NCI-H69 (cell line): ENCODE results near the gene RNASE7.
"Not testable (repeated sequence)": the region's sequence is repeated elsewhere in the genome, so short reads cannot be mapped to it uniquely, and the experiment has no call there.

ENCODE experiments used
- DNase-seq: peaks from one replicate; lab custom pipeline; 2025; lab: John Stamatoyannopoulos, UW

The RNASE7 gene

GRCh38 chr14:21041676-21042433, at the start of gene RNASE7:
RNASE7 (plus strand) TSS chr14:21042362; CDS start chr14:21042993, 631 bp downstream.
- DNase-seq = no peak

DNA sequence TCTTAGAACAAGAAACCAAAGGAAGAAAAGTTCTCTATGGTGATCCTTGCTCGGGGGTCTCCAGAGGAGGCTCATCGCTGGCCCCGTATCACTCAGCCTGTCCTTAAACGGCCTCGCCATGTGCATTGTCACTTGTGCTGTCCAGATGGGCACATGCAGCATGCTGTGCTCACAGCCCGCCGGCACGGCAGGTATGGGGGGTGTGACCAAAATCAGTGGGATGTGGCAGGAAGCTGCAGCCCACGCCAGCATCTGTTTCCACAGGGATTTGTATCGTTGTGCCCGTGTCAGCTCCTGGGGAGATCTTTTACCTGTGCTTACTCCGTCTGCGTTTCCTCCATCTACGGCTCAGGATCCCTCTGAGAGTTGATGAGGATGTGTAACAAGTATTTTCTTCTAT, 45.6 kb upstream of the RNASE7 start:
- no peak for DNase-seq

DNA sequence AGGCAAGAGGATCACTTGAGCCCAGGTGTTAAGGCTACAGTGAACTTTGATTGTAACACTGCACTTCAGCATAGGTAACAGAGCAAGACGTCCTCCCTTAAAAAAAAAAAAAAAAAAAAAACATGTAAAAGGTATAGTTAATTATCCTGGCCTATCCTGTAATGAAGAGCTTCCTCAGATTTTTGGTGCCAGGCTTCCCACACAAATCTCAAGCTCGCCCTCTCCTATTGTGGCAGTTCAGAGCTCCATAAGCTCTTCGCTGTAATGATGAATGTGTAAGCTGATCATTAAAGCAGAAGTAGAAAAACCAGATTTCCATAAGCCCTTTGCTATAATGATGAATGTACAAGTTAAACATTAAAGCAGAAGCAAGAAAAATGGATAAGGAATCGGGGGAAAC, 45.0 kb upstream of the RNASE7 start:
- no peak for DNase-seq

DNA sequence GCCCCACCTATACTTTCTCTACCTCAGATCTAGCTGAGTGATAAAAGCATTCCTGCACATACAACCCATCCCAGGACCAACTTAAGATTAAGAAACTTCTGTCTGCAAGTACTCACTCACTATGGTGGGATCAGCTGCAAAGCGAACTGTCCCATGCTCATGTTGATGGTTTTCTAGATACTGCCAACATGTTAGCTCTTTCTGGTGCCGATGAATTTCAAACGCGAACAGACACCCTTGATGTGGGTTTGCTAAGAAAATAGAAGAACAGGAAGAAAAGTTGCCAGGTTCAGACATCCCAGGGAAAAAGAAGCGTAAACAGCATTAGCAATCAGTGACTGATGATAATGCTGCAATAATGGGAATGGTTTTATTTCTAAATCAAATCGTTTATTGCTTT, 44.6 kb upstream of the RNASE7 start:
- DNase-seq = no peak

DNA sequence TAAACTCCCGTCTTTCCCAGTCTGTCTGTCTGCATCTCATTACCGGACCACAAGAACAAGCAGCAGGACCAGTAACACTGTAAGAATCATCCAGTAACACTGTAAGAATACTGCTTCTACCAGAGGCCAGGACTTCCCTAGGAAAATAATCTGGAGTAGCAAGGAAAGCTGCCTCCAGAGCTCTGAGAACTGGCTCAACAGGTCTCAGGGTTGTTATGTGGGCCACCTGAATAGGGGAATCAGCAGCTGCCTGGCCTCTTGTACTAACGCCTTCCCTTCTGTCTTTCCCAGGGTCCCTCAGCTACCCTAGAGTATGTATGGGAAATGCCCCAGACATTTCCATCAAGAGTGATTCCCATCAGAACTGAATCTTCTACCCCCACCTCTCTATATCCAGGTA, 44.0 kb upstream of the RNASE7 start:
- no peak for DNase-seq

GRCh38 chr14:20998674-20999366, 43.3 kb upstream of the RNASE7 start, which contains the start of gene SLC39A2:
SLC39A2 (plus strand) TSS chr14:20999293; CDS start chr14:20999447, 154 bp downstream.
- DNase-seq = peak; percentile 20

GRCh38 chr14:20999591-20999990, 42.6 kb upstream of the RNASE7 start:
- no peak for DNase-seq

- no peak for DNase-seq
Observed at GRCh38 chr14:21001218-21001617, 40.9 kb upstream of the RNASE7 start.

DNA sequence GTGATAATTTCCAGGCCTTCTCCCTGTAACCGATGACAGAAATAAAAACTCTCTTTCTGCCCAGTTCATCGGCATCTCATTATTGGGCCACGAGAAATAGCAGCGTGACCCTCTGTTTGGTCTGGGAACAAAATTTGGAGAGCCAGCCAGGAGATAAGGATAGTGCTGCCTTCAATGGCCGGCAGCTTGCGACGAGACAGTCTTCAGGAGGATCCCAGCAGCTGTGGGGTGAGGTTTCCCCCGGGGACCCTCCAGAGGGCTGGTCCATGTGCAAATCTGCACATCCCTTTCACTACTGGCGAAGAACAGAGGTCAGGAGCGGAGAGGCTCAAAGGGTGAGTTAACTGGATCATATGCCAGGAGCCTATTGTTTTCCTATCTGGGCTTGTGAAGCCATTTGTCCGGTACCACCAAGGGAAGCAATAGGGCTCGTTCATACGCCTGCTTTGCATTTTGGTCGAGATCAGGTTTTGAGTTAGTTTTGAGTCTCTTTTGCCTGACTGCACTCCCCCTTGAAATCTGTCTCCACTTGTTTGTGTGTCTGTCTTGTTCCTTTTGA, 38.3 kb upstream of the RNASE7 start:
- no peak for DNase-seq

- DNase-seq = not testable (repeated sequence)
Observed at GRCh38 chr14:21009721-21010120, 32.4 kb upstream of the RNASE7 start.

DNA sequence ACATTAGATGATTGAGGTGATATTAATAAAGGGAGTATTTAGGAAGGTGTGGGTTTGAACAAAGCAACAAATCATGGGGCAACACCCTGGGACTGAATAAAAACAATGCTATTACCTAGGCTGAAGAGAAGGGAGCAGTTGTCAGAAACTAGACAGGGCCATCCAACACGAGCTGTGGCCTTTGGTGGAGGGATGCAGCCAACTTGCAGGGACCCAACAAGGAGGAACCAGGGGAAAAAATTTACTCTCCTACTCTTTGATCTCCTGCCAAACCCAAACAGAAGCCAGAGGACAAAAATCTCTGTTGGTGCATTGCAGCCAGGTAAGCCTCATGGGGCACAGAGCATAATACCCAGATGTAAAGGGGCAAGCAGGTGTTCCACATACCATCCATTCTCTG, 31.0 kb upstream of the RNASE7 start:
- DNase-seq = no peak

DNA sequence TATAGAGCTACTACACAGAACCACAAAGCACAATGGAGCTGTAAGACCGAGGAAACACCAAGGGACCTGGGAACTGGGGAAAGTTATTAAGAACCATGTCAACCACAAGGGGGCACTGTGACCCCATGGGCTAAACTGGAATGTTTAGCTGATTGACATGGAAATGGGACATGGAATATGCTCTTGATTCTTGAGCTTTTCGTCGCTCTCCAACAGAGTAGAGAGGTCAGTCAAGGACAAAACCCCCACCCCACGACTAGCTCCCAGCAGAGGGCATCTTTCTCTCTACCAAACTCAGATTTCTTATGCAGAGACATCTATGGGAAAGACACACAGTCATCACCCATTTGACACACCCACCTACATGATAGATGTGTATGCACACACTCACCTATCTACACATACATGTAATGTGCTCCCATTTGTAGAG, 27.4 kb upstream of the RNASE7 start:
- DNase-seq = peak; percentile 85

DNA sequence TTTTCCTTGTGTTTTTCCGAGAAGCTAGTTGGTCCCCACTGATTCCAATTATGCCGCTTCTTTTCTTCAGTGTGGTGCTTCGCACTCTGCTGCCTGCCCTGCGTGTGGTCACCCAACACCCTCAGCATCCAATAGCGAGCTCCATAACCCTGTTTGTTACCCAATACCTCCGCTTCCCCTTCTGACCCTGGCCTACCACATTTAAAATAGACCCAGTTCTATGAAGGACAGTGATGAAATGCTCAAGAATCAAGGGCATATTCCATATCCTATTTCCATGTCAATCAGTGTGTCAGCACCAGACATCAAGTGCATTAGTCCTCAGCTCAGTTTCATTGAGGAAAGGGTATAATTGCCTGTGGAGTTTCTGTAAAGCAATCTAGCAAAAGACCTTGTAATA, 26.9 kb upstream of the RNASE7 start:
- no peak for DNase-seq

DNA sequence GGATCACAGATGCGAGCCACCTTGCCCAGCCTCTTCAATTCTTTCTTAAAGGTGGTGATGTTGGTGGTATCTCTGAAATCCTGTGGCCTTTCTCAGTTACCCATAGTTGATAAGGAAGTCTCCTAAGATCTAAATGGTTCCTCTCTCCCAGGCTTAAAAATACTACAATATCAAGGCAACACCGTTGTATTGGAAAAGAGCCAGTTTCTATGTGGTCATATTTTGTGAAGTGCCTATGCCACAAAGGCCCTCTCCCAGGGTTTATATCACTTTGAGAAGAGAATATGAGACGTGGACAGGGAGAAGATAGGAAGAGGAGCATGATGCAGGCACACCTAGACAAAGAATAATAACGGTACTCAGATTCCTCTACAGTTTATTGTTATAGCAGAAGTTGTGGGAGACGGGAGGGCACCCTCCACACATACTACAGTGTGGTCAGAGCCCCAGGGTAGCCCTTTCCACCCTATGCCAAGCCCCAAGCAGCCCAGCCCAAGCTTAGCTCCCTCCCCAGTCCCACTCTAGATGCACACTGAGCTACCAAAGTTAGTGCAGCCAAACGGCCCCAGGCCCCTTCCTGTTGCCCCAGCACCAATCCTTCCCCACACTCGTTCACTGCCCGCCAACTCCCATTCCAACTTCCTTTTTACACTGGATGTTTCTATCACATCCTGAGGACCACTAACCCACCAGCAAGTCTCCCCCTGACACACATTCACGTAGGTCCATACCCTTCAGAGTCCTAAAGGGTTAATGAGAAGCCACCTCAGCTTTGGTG, 25.6 kb upstream of the RNASE7 start:
- no peak for DNase-seq

DNA sequence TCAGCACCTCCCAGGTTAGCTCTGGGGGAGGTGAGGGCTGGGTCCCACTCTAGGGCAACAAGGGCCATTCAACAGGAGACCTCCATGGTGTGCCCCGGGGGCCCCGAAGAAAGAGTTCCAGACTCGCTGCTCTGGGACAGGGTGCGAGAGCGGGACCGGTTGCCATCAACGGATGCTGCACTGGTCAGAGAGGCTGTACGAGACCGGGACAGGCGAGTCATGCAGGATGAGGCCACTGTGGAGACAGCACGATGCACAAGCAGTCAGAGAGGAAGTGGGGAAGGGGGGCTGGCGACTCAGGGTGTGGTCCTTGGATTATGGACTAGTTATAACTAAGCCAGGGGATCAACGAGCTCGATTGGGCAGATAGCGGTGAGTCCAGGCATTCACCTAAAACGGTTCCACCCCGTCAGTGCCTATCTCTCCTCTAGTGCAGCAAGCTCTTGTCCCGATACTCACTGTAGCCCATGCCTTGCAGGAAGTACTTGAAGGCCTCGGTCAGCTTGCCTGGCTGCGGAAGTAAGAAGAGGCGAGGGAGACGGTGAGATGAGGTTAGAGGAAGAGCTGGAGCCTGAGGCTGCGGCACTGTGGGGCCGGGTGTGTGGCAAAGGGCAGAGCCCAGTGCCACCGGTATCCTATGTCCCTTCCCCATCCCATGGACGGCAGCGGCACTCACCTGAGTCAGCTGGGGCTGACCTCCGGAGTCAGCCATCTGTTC, 24.5 kb upstream of the RNASE7 start:
- DNase-seq = no peak

GRCh38 chr14:21018286-21018685, 23.9 kb upstream of the RNASE7 start:
- no peak for DNase-seq

GRCh38 chr14:21018781-21019180, 23.4 kb upstream of the RNASE7 start:
- no peak for DNase-seq

- DNase-seq = no peak
Observed at GRCh38 chr14:21019366-21019765, 22.8 kb upstream of the RNASE7 start.

- no peak for DNase-seq
Observed at GRCh38 chr14:21020977-21021545, 21.1 kb upstream of the RNASE7 start.

DNA sequence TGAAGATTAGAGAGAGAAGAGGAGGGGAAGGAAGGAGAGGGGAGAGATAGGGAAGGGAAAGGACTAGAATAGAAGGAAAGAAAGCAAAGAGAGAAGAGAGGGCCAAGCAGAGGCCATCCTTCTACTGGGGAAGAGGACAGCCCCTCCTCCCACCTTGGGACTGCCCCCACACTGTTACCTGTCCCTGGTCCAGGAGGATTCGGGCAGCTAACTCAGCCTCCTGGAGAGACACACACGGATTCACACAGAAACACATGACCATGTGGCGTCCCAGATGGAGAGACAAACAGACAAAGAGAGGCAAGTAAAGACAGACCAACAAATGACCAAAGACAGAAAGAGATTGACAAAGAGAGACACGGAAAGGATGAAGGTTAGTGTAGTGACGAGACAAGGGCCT, 19.5 kb upstream of the RNASE7 start:
- DNase-seq = no peak

- DNase-seq = no peak
Observed at GRCh38 chr14:21023174-21023573, 19.0 kb upstream of the RNASE7 start.
